H9 (cell line): ENCODE results near the gene GAS6. TPM values are rescaled to one million over a fixed set of nuclear protein-coding genes. Genes with fewer than 3 reads are reported as not detected.

Experiments used
- DNase-seq: peaks from one replicate; pipeline ENCODE4 v3.0.0-alpha.2; 2017
- H2AFZ ChIP-seq: one replicate; pipeline ENCODE4 v1.6.1; 2013; ENCODE audit warnings: mild to moderate bottlenecking, low read length, control low read depth, moderate library complexity
- H2AK5ac ChIP-seq: 2 replicates; pipeline ENCODE4 v1.6.1; 2013; ENCODE audit warnings: low read length, control low read depth, mixed read lengths; ENCODE audit not compliant: insufficient read length
- H2BK120ac ChIP-seq: one replicate; pipeline ENCODE4 v1.6.1; 2013; ENCODE audit warnings: low read depth, mild to moderate bottlenecking, low read length, control low read depth, inconsistent platforms; ENCODE audit not compliant: poor library complexity, severe bottlenecking
- H2BK12ac ChIP-seq: 2 replicates; pipeline ENCODE4 v1.6.1; 2013; ENCODE audit warnings: low read length, control low read depth, mixed read lengths, low read depth; ENCODE audit not compliant: insufficient read length
- H2BK15ac ChIP-seq: 2 replicates; pipeline ENCODE4 v1.6.1; 2013; ENCODE audit warnings: low read depth, low read length, control low read depth
- H2BK20ac ChIP-seq: one replicate; pipeline ENCODE4 v1.6.1; 2013; ENCODE audit warnings: low read depth, mild to moderate bottlenecking, low read length, control low read depth, inconsistent platforms; ENCODE audit not compliant: poor library complexity, severe bottlenecking
- H2BK5ac ChIP-seq: 2 replicates; pipeline ENCODE4 v1.6.1; 2013; ENCODE audit warnings: low read length, control low read depth, mixed read lengths; ENCODE audit not compliant: insufficient read length
- H3K14ac ChIP-seq: 2 replicates; pipeline ENCODE4 v1.6.1; 2013; ENCODE audit warnings: low read length, control low read depth; ENCODE audit not compliant: insufficient read depth
- H3K18ac ChIP-seq: 2 replicates; pipeline ENCODE4 v1.6.1; 2013; ENCODE audit warnings: low read depth, mild to moderate bottlenecking, mixed read lengths, low read length, control low read depth; ENCODE audit not compliant: insufficient read length
- H3K23ac ChIP-seq: 2 replicates; pipeline ENCODE4 v1.6.1; 2013; ENCODE audit warnings: low read length, control low read depth, mixed read lengths, low read depth; ENCODE audit not compliant: insufficient read length
- H3K23me2 ChIP-seq: 2 replicates; pipeline ENCODE4 v1.6.1; 2013; ENCODE audit warnings: low read depth, mild to moderate bottlenecking, mixed read lengths, low read length, control low read depth; ENCODE audit not compliant: insufficient read length, poor library complexity, severe bottlenecking
- H3K27ac ChIP-seq: 2 replicates; pipeline ENCODE4 v1.5.1; 2013; ENCODE audit warnings: low read length, control low read depth, mixed read lengths, low read depth; ENCODE audit not compliant: insufficient read length
- H3K27me3 ChIP-seq: 2 replicates; pipeline ENCODE4 v1.6.1; 2013; ENCODE audit warnings: low read length, control low read depth, inconsistent platforms; ENCODE audit not compliant: insufficient read depth
- H3K4ac ChIP-seq: 2 replicates; pipeline ENCODE4 v1.6.1; 2013; ENCODE audit warnings: low read depth, mild to moderate bottlenecking, control low read depth, inconsistent platforms, low read length, moderate library complexity
- H3K4me1 ChIP-seq: 2 replicates; pipeline ENCODE4 v1.6.1; 2013; ENCODE audit warnings: low read length, control low read depth, inconsistent platforms; ENCODE audit not compliant: insufficient read depth
- H3K4me2 ChIP-seq: 2 replicates; pipeline ENCODE4 v1.6.1; 2013; ENCODE audit warnings: low read length, control low read depth, mixed read lengths; ENCODE audit not compliant: insufficient read length, insufficient read depth
- H3K56ac ChIP-seq: 2 replicates; pipeline ENCODE4 v1.6.1; 2013; ENCODE audit warnings: low read depth, mild to moderate bottlenecking, mixed read lengths, low read length, control low read depth; ENCODE audit not compliant: insufficient read length
- H3K79me1 ChIP-seq: 2 replicates; pipeline ENCODE4 v1.6.1; 2013; ENCODE audit warnings: low read depth, mild to moderate bottlenecking, moderate library complexity, low read length, control low read depth, inconsistent platforms; ENCODE audit not compliant: insufficient read depth, poor library complexity, severe bottlenecking
- H3K79me2 ChIP-seq: 2 replicates; pipeline ENCODE4 v1.6.1; 2013; ENCODE audit warnings: low read length, control low read depth, inconsistent platforms; ENCODE audit not compliant: insufficient read depth
- H3K9ac ChIP-seq: 2 replicates; pipeline ENCODE4 v1.6.1; 2013; ENCODE audit warnings: low read length, control low read depth, mixed read lengths; ENCODE audit not compliant: insufficient read length; ENCODE audit errors: extremely low read depth
- H3K9me3 ChIP-seq: one replicate; pipeline ENCODE4 v1.6.1; 2013; ENCODE audit warnings: low read depth, low read length, inconsistent platforms; ENCODE audit not compliant: control insufficient read depth
- H3T11ph ChIP-seq: one replicate; pipeline ENCODE4 v1.6.1; 2013; ENCODE audit warnings: mild to moderate bottlenecking, low read length, control low read depth, inconsistent platforms
- H4K20me1 ChIP-seq: one replicate; pipeline ENCODE4 v1.6.1; 2013; ENCODE audit not compliant: control insufficient read depth, insufficient read length, insufficient read depth
- H4K5ac ChIP-seq: 2 replicates; pipeline ENCODE4 v1.6.1; 2013; ENCODE audit warnings: low read depth, mild to moderate bottlenecking, mixed read lengths, low read length, control low read depth; ENCODE audit not compliant: insufficient read length
- H4K8ac ChIP-seq: replicated peaks from 2 replicates; pipeline ENCODE4 v1.6.1; 2013; ENCODE audit warnings: low read length, control low read depth, mixed read lengths, low read depth; ENCODE audit not compliant: insufficient read length
- H4K91ac ChIP-seq: 2 replicates; pipeline ENCODE4 v1.6.1; 2013; ENCODE audit warnings: low read depth, mild to moderate bottlenecking, moderate library complexity, mixed read lengths, low read length, control low read depth; ENCODE audit not compliant: insufficient read length
- H3K27ac Mint-ChIP-seq, 3 experiments: 2 replicates in 2 of 3; 3 replicates in 1 of 3; pipeline ENCODE4 v1.8.0; 2020 to 2021; ENCODE audit warnings: mixed read lengths in 3 of 3, mild to moderate bottlenecking in 1 of 3, moderate library complexity in 1 of 3
- H3K27me3 Mint-ChIP-seq: 2 replicates; pipeline ENCODE4 v1.8.0; 2021; ENCODE audit warnings: low read depth, mild to moderate bottlenecking, moderate library complexity, mixed read lengths
- H3K36me3 Mint-ChIP-seq, 3 experiments: 2 replicates in 2 of 3; 3 replicates in 1 of 3; pipeline ENCODE4 v1.8.0; 2020 to 2021; ENCODE audit warnings: low read depth in 3 of 3, mixed read lengths in 3 of 3; ENCODE audit not compliant: insufficient read depth in 1 of 3
- H3K4me1 Mint-ChIP-seq, 2 experiments: 2 replicates each; pipeline ENCODE4 v1.8.0; 2020; ENCODE audit warnings: mixed read lengths in 2 of 2
- H3K4me3 Mint-ChIP-seq, 2 experiments: 2 replicates in 1 of 2; 3 replicates in 1 of 2; pipeline ENCODE4 v1.8.0; 2020 to 2021; ENCODE audit warnings: mild to moderate bottlenecking in 2 of 2, mixed read lengths in 2 of 2, moderate library complexity in 1 of 2
- H3K9me3 Mint-ChIP-seq, 2 experiments: 2 replicates in 1 of 2; 3 replicates in 1 of 2; pipeline ENCODE4 v1.8.0; 2020; ENCODE audit warnings: mild to moderate bottlenecking in 2 of 2, mixed read lengths in 2 of 2, moderate library complexity in 1 of 2
- CTCF ChIP-seq: fragments of 200-600 bp; sonication (generic); conservative IDR thresholded peaks from 3 replicates; pipeline ENCODE4 v1.8.0; 2021; ENCODE audit warnings: antibody characterized with exemption, mild to moderate bottlenecking
- WGBS: extraction: QIAGEN DNeasy Blood & Tissue Kit; methylation state at CpG from one replicate; pipeline ENCODE4 v1.1.7; 2013; ENCODE audit warnings: missing lambda C conversion rate, low lambda C conversion rate, mixed read lengths; ENCODE audit not compliant: insufficient read length; ENCODE audit errors: extremely low coverage; 5-methylcytosine and 5-hydroxymethylcytosine counted together
- total RNA-seq: library from RNA; stranded (reverse); gene quantifications from 2 replicates; pipeline ENCODE4 v1.2.1, GENCODE V29; 2021

Gene GAS6
- total RNA-seq, 1 experiment from 2014 or later: 20.5 TPM

GRCh38 chr13:113849546-113849945, 14.3 kb downstream of the GAS6 start:
- no peak for DNase-seq
- Histone ChIP-seq H4K5ac (no peak overlapping the region), H3K27me3 (no peaks in the 10 kb centered on the region), H3K4me1 (no peaks in the 10 kb centered on the region; the same call in 1 of the 2 replicates), H3K23me2 (no peaks in the 10 kb centered on the region), H3K4ac (no peak overlapping the region), H3K27ac (no peak overlapping the region), H2BK120ac (no peak overlapping the region), H2AK5ac (no peak overlapping the region), H3K9me3 (no peaks in the 10 kb centered on the region), H4K91ac (no peak overlapping the region), H4K8ac (no peak overlapping the region), H3T11ph (no peak overlapping the region), H3K79me1 (no peaks in the 10 kb centered on the region), H2BK15ac (no peak overlapping the region), H2BK12ac (no peak overlapping the region), H3K56ac (no peak overlapping the region), H4K20me1 (no peaks in the 10 kb centered on the region), H3K9ac (no peak overlapping the region), H2BK5ac (no peak overlapping the region), H3K18ac (no peak overlapping the region), H3K4me2 (no peak overlapping the region), H3K14ac (no peak overlapping the region), H2AFZ (no peak overlapping the region), H3K23ac (no peak overlapping the region), H3K79me2 (no peaks in the 10 kb centered on the region), H2BK20ac (no peak overlapping the region)
- no peaks in the 10 kb centered on the region for H3K9me3 Mint-ChIP-seq
- TF ChIP-seq CTCF: no peak
- H3K27ac Mint-ChIP-seq: peak overlapping the region in 1 of 3 experiments; percentile 10; a peak in 1 of 7 replicates
- no peak overlapping the region for H3K4me3 Mint-ChIP-seq
- peaks cover 1 to 13% (median 2%) of the 10 kb centered on the region in 3 experiments; a peak in 5 of 7 replicates for H3K36me3 Mint-ChIP-seq
- no CpG with 5 or more reads among the region's 3 CpGs for WGBS
- H3K27me3 Mint-ChIP-seq: no peaks in the 10 kb centered on the region
- H3K4me1 Mint-ChIP-seq: peaks cover 12 to 19% of the 10 kb centered on the region in 2 experiments
